VCaP (cell line): ENCODE data around the gene NKX1-2.

Experiments
- H3K27ac ChIP-seq: fragments of 450-650 bp; 2 replicates; pipeline ENCODE4 v1.5.1; 2017
- TF ChIP-seq, protein P1 (sequence below): fragments of 450-650 bp; conservative IDR thresholded peaks from 2 replicates; pipeline ENCODE4 v1.5.1; 2017; ENCODE audit warnings: mild to moderate bottlenecking, moderate library complexity

The NKX1-2 gene

DNA sequence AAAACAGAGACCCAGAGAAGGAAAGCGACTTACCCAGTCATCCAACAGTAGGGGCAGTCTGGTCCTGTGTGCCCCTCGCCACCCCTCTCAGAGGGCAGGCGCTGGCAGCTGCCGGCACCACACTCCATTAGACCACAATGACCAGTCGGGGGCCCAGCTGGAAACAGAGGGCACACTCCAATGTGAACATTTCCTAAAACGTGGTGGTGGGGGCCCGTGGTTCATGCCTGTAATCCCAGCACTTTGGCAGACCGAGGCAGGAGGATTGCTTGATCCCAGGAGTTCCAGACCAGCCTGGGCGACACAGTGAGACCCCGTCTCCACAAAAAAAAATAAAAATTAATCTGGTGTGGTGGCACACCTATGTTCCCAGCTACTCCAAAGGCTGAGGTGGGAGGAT, 30.2 kb downstream of the NKX1-2 start:
- H3K27ac ChIP-seq: no peak overlapping the region
- TF ChIP-seq, protein P1, sequence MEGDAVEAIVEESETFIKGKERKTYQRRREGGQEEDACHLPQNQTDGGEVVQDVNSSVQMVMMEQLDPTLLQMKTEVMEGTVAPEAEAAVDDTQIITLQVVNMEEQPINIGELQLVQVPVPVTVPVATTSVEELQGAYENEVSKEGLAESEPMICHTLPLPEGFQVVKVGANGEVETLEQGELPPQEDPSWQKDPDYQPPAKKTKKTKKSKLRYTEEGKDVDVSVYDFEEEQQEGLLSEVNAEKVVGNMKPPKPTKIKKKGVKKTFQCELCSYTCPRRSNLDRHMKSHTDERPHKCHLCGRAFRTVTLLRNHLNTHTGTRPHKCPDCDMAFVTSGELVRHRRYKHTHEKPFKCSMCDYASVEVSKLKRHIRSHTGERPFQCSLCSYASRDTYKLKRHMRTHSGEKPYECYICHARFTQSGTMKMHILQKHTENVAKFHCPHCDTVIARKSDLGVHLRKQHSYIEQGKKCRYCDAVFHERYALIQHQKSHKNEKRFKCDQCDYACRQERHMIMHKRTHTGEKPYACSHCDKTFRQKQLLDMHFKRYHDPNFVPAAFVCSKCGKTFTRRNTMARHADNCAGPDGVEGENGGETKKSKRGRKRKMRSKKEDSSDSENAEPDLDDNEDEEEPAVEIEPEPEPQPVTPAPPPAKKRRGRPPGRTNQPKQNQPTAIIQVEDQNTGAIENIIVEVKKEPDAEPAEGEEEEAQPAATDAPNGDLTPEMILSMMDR: no peak

DNA sequence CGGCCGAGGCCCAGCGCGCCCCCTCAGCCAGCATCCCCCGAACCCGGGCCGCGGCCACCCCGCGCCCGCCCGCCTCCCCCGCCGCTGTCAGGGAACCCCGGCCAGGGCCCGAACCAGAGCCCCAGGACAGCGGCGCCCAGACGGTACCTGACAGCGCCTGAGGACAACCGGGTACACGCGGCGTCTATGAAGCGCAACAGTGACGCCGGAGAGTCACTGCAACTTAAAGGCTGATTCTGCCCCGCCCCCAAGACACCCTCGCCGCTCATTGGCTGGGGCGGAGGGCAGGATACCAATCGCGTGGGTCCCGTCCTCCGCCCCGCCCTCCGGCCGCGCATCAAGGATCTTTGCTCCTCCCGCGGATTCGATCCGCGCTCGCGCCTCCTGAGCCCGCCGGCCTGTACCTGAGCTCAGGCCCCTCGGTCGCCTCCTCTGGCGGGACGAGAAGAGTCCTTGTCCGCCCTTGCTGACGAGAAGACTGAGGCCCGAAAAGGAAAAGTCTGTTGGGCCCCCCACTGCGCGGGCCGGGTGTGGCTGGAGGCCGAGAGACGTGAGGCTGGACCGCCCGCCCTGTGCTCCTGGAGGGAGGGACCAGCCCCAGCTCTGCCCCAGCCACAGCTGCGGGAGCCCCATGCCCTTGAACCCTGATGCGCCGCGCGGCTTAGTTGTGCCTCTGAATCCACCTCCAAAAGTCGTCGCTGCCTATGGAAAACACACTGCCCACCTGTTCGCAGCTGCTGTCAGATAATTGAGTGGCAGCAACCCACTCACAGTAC, 30.9 kb downstream of the NKX1-2 start, which contains the start of gene OAT:
OAT (minus strand) TSS at position 198 of the 776 bp plus-strand sequence. CDS start 6,752 bp downstream, outside the sequence.
- H3K27ac ChIP-seq: peak within 1 kb of the TSS; percentile 37; the same call in 1 of the 2 replicates
- TF ChIP-seq, protein P1: peak; percentile 32

DNA sequence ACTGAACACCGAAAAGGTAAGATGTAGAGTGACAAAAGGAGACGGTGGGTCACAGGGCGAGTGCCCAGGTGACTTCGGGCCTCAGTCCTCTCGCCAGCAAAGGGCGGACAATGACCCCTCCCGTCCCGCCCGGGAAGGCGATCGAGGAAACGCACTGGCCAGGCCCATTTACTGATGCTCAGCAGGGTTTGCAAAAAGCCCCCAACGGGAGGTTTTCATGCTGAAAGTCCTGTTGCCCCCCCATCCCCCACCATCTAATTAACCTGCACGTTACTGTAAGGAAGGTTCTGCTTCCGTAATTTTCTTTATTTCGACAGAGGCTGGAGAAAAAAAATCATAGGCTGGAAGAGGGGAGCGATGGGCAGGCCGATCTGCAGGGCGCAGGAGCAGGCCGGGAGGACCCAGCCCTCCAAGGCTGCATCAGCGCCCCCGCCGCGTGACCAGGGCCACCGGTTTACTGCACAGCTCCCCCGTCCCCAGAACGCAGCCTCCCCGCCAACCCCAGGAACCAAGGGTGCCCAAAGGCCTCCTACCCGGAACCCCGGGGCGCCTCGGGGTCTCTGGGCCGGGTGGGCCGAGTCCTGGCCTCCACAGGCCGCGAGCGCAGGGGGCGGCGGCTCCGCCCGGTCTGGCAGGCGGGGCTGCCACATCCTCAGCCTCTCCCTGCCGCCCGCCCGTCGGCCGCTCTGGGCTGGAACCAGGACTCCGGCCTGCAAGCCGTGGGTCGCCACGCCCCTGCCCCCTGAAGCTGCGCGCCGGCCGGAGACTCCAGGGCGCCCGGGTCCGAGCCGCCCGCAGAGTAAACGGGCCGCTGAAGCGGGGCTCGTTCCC, 31.7 kb downstream of the NKX1-2 start:
- peak overlapping the region; percentile 37; the same call in 1 of the 2 replicates for H3K27ac ChIP-seq
- TF ChIP-seq, protein P1: no peak

DNA sequence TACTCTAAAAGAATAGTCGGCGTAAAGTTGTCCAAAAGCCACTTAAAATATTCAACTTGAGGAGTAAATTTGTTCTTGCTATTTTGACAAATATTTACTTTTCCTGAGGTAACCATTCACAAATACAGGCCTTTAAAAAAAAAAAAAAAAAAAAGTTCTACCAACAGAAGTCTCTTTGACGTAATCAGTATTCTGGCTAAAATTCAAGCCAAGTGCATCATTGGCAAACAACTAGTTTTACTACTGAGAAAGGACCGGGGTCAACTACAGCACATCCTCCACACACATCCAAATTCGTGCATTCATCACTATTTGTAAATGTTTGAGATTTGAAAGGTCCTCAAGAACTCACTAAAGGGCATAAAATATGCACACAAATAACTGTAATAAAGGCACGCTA, 33.1 kb downstream of the NKX1-2 start:
- TF ChIP-seq, protein P1: no peak
- H3K27ac ChIP-seq: no peak overlapping the region

DNA sequence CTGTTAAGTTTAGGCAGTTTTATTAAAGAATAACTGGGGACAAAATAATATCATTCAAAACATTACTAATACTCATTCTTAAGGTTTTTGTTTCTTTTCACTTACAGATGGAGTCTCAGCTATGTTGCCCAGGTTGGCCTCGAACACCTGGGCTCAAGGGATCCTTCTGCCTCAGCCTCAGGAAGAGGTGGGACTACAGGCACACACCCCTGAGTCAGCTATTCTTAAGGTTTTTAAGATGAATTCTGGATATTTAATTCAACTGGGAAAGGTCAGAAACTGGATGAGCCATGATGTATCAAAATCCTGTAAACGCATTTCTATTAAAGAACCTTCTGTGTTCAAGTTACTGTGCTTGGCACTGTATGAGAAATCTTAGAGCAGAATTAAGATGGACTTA, 34.6 kb downstream of the NKX1-2 start:
- no peak overlapping the region for H3K27ac ChIP-seq
- TF ChIP-seq, protein P1: no peak

DNA sequence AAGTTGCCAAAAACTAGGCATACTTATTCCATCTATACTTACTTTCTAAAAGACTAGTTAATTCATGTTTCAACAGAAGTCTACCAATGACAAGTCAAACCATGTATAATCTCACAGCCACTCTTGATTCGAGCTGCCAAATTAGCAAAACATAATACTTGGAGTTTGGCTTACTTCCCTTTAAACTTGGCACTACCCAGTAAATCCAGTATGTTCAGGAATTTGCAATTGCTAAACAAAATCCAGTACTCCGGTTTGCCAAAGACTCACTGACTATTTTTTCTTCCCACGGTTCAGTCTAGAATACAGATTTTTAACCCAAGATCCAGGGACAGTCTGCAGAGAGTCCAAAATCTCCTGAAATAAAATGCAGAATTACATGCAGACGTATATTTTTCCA, 35.8 kb downstream of the NKX1-2 start:
- TF ChIP-seq, protein P1: no peak
- H3K27ac ChIP-seq: no peak overlapping the region

DNA sequence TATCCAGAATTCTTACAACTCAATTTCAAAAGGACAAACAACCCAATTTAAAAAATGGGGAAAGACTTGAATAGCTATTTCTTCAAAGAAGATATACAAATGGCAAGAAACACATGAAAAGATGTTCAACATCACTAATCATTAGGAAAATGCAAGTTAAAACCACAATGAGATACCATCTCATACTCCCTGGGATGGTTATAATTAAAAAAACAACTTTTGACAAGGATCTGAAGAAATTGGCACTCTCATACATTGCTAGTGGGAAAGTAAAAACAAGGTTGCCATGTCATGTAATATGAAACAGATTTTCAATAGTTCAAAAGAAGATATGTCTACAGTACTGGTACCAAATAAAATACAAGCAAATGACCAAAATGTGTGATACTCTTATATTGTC, 40.1 kb downstream of the NKX1-2 start:
- H3K27ac ChIP-seq: no peak overlapping the region
- TF ChIP-seq, protein P1: no peak
